Suprapubic skin (tissue), 4 donors: ENCODE data around the gene ERBB4. TPM values are rescaled to one million over a fixed set of nuclear protein-coding genes. Genes with fewer than 3 reads are reported as not detected.

Source experiments
- DNase-seq, 2 donors: peaks; one replicate each; pipeline ENCODE4 v3.0.0-alpha.2; 2019; ENCODE audit warnings: low spot score in 2 of 2
- H3K27ac ChIP-seq: fragments of 200-600 bp; sonication (generic); one replicate; pipeline ENCODE4 v1.5.1; 2019
- H3K27me3 ChIP-seq: fragments of 200-600 bp; sonication (generic); one replicate; pipeline ENCODE4 v1.5.1; 2019
- H3K36me3 ChIP-seq: fragments of 200-600 bp; sonication (generic); one replicate; pipeline ENCODE4 v1.5.1; 2019
- H3K4me1 ChIP-seq: fragments of 200-600 bp; sonication (generic); one replicate; pipeline ENCODE4 v1.5.1; 2019
- H3K4me3 ChIP-seq: fragments of 200-600 bp; sonication (generic); one replicate; pipeline ENCODE4 v1.5.1; 2019; ENCODE audit warnings: mild to moderate bottlenecking
- H3K9me3 ChIP-seq: fragments of 200-600 bp; sonication (generic); one replicate; pipeline ENCODE4 v1.5.1; 2019
- EP300 ChIP-seq: sonication (generic); formaldehyde crosslinking; IDR thresholded peaks from one replicate; pipeline ENCODE4 v1.6.1; 2017; ENCODE audit warnings: antibody characterized with exemption
- POLR2A ChIP-seq, 2 donors: fragments of 450-650 bp; IDR thresholded peaks; one replicate each; pipeline ENCODE4 v1.6.1; 2017; ENCODE audit warnings: antibody characterized with exemption in 2 of 2, mild to moderate bottlenecking in 2 of 2, moderate library complexity in 2 of 2
- POLR2AphosphoS5 ChIP-seq, 3 donors: sonication (generic); formaldehyde crosslinking; IDR thresholded peaks; one replicate each; pipeline ENCODE4 v1.6.1; 2017; ENCODE audit warnings: antibody characterized with exemption in 3 of 3
- WGBS: methylation state at CpG from one replicate; pipeline ENCODE4 v1.1.5; 2018; 5-methylcytosine and 5-hydroxymethylcytosine counted together
- total RNA-seq, 4 donors: library from RNA; depleted of rRNA; stranded (reverse); fragments of >200 nt; gene quantifications; one replicate each; pipeline ENCODE4 v1.1.0, GENCODE V29; 2016
- TF ChIP-seq, protein P1 (sequence below), 2 donors: fragments of 200-600 bp in 1 of 2; fragments of 450-650 bp in 1 of 2; sonication (generic) in 1 of 2; IDR thresholded peaks; one replicate each; pipeline ENCODE4 v1.5.1; 2016 to 2019; ENCODE audit warnings: antibody characterized with exemption in 2 of 2, mild to moderate bottlenecking in 1 of 2, moderate library complexity in 1 of 2

The ERBB4 gene
- total RNA-seq, 4 donors from 2014 or later: 0.95 to 6.4 (median 1.5) TPM

DNA sequence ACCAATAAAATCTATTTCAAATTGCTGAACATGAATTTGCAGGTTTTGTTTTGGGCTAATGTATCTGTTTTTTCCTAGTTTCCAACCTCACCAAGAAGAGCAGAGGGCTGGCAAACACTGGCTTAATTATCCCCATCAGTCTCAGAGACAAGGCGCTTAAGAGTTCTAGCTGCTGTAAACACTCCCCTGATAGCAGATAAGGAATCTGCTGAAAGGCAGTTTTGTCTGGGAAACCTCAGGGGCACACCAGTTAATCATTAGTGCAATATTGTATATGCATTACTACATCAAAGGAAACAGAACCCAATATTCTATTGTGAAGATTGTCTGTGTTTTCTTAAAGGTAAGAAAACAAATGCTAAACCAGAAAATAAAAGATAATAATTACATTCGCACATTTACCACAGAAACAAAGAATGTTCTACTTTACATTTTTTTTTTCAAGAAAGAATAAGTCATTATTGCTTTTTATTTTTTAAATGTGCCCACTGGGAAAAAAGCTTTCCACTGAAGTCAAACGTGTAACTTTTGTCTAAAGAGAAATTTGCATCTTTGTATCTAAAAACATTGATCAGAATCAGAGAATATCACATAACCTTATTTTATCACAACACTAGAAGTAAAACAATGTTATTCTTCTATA, 179.1 kb downstream of the ERBB4 start:
- Histone ChIP-seq H3K9me3 (no peaks in the 10 kb centered on the region), H3K27ac (no peak overlapping the region), H3K4me1 (no peaks in the 10 kb centered on the region), H3K36me3 (no peaks in the 10 kb centered on the region), H3K27me3 (no peaks in the 10 kb centered on the region), H3K4me3 (no peak overlapping the region)
- WGBS: 46% methylated on average over 3 of the region's 3 CpGs
- TF ChIP-seq EP300 (no peak), POLR2AphosphoS5 (IDR thresholded peaks at IDR 0.05) (no peak), POLR2A (IDR thresholded peaks at IDR 0.05) (no peak)
- TF ChIP-seq, protein P1, sequence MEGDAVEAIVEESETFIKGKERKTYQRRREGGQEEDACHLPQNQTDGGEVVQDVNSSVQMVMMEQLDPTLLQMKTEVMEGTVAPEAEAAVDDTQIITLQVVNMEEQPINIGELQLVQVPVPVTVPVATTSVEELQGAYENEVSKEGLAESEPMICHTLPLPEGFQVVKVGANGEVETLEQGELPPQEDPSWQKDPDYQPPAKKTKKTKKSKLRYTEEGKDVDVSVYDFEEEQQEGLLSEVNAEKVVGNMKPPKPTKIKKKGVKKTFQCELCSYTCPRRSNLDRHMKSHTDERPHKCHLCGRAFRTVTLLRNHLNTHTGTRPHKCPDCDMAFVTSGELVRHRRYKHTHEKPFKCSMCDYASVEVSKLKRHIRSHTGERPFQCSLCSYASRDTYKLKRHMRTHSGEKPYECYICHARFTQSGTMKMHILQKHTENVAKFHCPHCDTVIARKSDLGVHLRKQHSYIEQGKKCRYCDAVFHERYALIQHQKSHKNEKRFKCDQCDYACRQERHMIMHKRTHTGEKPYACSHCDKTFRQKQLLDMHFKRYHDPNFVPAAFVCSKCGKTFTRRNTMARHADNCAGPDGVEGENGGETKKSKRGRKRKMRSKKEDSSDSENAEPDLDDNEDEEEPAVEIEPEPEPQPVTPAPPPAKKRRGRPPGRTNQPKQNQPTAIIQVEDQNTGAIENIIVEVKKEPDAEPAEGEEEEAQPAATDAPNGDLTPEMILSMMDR (IDR thresholded peaks at IDR 0.05): no peak
- no peak for DNase-seq

DNA sequence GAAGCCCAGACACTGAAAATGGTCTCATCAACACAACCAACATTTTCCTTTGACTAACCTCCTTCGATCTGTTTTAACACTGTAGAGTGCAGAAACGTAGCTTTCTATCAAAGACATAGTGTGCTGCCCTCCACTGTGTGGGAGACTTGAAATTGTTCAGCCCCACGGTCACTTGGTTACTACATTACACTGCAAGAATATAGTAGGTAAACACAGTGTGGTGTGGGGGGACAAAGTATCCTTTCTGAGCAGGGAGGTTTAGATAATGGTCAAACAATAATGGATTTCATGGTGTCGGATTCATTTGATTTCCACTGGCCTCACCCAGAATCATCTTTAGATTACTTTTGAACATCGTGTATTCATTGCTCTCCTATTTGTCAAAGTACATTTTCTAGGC, 181.0 kb downstream of the ERBB4 start:
- no peaks in the 10 kb centered on the region for H3K9me3 ChIP-seq
- H3K36me3 ChIP-seq: no peaks in the 10 kb centered on the region
- no peaks in the 10 kb centered on the region for H3K27me3 ChIP-seq
- no peaks in the 10 kb centered on the region for H3K4me1 ChIP-seq
- no peak for DNase-seq
- no peak for TF ChIP-seq EP300
- no peak for TF ChIP-seq POLR2AphosphoS5 (IDR thresholded peaks at IDR 0.05)
- TF ChIP-seq, protein P1 (IDR thresholded peaks at IDR 0.05): no peak
- TF ChIP-seq POLR2A (IDR thresholded peaks at IDR 0.05): no peak
- H3K4me3 ChIP-seq: no peak overlapping the region
- H3K27ac ChIP-seq: no peak overlapping the region
- WGBS: 73% methylated on average over 5 of the region's 5 CpGs

DNA sequence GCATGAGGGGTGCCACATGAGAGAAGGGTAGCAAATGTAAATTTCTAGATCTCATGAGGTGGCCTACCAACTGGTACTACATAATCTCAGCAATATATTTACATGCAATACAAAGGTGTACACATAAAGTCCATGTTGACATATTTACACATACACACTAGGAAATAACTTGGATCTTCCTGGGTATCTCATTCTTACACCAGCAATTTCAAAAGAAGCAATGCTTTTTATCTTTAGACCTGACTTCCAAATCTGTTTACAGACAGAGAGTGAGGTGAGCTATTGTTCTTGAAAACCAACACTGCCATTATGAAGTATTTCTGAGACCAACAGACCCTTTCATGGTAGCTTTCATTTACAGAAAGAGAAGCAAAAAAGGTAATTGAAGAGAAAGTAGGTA, 184.2 kb downstream of the ERBB4 start:
- Histone ChIP-seq H3K36me3 (no peaks in the 10 kb centered on the region), H3K27ac (no peak overlapping the region), H3K4me3 (no peak overlapping the region), H3K9me3 (no peaks in the 10 kb centered on the region), H3K27me3 (no peaks in the 10 kb centered on the region), H3K4me1 (no peaks in the 10 kb centered on the region)
- DNase-seq: no peak
- TF ChIP-seq POLR2AphosphoS5 (IDR thresholded peaks at IDR 0.05) (no peak), POLR2A (IDR thresholded peaks at IDR 0.05) (no peak), EP300 (no peak)
- TF ChIP-seq, protein P1 (IDR thresholded peaks at IDR 0.05): no peak

DNA sequence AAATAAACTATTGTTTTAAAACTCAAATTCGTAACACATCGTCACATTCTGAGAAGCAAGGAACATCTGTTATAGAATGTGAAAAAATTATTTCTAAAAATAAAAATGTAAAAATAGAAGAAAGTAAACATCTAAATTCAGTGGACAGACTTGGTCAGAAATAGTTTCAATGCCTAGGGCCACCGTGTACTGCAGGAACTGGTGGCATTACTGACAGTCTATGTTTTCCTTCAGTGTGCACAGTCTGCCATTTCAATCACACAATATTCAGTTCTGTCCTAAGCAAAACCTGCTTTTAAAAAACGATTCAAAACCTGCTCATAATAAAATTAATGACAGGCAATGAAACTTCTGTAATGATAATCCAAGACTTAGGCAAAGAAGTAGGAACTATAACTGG, 190.1 kb downstream of the ERBB4 start:
- H3K36me3 ChIP-seq: no peaks in the 10 kb centered on the region
- no peak for DNase-seq
- WGBS: 68% methylated on average over 4 of the region's 4 CpGs
- H3K27me3 ChIP-seq: no peaks in the 10 kb centered on the region
- no peak overlapping the region for H3K4me3 ChIP-seq
- H3K4me1 ChIP-seq: no peaks in the 10 kb centered on the region
- no peak for TF ChIP-seq EP300
- TF ChIP-seq POLR2A (IDR thresholded peaks at IDR 0.05): no peak
- TF ChIP-seq POLR2AphosphoS5 (IDR thresholded peaks at IDR 0.05): no peak
- TF ChIP-seq, protein P1 (IDR thresholded peaks at IDR 0.05): no peak
- H3K9me3 ChIP-seq: no peaks in the 10 kb centered on the region
- H3K27ac ChIP-seq: no peak overlapping the region

DNA sequence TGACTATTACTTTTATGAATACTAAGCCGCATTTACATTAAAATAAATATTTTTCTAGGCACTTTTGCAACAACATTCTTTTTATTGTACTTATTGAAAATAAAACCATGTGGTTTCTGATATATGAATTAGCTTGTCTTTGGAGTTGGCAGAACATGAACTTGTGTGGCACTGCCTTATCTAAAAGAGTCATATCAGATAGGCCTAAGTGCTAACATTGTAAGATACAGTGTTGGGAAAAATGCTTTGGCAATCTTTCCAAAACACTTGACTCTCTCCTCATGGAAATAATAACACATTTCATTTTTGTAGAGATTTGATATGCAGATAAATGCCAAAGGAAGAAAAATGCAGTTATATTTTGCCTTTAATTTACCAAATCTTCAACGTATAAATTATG, 191.7 kb downstream of the ERBB4 start:
- WGBS: 39% methylated on average over 2 of the region's 2 CpGs
- Histone ChIP-seq H3K4me3 (no peak overlapping the region), H3K36me3 (no peaks in the 10 kb centered on the region), H3K27ac (no peak overlapping the region), H3K9me3 (no peaks in the 10 kb centered on the region), H3K27me3 (no peaks in the 10 kb centered on the region), H3K4me1 (no peaks in the 10 kb centered on the region)
- no peak for TF ChIP-seq POLR2A (IDR thresholded peaks at IDR 0.05)
- TF ChIP-seq, protein P1 (IDR thresholded peaks at IDR 0.05): no peak
- TF ChIP-seq EP300: no peak
- no peak for TF ChIP-seq POLR2AphosphoS5 (IDR thresholded peaks at IDR 0.05)
- DNase-seq: no peak
